Activated CD4-positive, CD25-positive, alpha-beta regulatory T cell treated with anti-CD3 and anti-CD28 coated beads, Interleukin-2, amount 50 U/mL, for 72 hours (primary cell): ENCODE data around the gene CSRP1.
"Not testable (repeated sequence)": the region's sequence is repeated elsewhere in the genome, so short reads cannot be mapped to it uniquely, and the experiment has no call there.

Experiments
- DNase-seq: peaks from one replicate; pipeline ENCODE4 v3.0.0; 2021

The CSRP1 gene

DNA sequence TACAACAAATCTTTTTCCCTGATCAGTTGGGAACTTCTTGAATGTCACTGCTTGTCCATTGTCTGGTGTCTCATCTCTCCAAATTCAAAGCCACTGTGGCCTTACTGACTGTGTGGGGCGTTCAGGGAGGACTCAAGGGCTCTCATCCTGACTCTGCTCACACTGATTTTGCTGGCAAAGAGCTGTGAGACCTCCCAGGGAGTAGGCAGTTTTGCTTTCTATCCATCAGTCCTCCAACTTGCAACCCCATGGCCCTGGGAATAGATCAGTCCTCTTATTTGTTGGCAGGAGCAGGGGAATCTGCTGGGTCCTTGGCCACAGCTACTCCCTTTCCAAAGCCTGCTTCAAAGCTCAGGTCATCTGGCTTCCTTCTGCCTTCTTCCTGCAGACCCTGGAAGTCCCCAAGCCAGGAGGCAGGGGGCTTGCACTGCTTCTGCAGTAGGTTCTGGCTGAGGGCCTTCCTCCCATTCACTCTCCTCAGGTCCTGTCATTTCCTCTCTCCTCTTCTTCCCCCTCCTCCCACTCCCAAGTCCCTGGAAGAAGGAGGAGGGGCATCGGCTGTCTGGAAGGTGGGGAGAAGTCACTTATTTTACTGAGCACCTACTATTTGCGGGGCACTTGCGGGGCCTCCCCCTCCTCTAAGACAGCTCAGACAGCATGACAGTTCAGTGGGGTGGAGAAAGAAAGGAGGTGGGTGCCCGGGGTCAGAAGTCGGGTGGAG is 31.1 kb upstream of the CSRP1 start:
- DNase-seq = no peak

GRCh38 chr1:201537467-201537866 is 30.5 kb upstream of the CSRP1 start:
- no peak for DNase-seq

GRCh38 chr1:201537028-201537427 is 30.1 kb upstream of the CSRP1 start:
- no peak for DNase-seq

GRCh38 chr1:201536558-201536957 is 29.6 kb upstream of the CSRP1 start:
- no peak for DNase-seq

DNA sequence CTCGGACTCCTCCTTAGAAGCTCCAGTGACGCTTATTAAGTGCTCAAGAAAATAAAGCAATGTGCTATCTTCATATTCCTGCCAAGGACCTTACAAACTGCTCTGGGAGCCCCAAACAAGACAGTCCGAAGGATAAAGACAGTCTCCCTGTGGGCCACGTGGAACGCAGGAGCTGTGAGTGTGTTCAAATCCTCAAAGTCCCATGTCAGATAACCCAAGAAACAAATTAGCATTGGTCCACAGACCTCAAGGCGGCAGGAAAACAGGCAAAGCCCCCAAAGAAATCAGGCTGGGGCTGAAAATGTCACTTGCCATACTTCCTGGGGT is 29.0 kb upstream of the CSRP1 start:
- DNase-seq = no peak

DNA sequence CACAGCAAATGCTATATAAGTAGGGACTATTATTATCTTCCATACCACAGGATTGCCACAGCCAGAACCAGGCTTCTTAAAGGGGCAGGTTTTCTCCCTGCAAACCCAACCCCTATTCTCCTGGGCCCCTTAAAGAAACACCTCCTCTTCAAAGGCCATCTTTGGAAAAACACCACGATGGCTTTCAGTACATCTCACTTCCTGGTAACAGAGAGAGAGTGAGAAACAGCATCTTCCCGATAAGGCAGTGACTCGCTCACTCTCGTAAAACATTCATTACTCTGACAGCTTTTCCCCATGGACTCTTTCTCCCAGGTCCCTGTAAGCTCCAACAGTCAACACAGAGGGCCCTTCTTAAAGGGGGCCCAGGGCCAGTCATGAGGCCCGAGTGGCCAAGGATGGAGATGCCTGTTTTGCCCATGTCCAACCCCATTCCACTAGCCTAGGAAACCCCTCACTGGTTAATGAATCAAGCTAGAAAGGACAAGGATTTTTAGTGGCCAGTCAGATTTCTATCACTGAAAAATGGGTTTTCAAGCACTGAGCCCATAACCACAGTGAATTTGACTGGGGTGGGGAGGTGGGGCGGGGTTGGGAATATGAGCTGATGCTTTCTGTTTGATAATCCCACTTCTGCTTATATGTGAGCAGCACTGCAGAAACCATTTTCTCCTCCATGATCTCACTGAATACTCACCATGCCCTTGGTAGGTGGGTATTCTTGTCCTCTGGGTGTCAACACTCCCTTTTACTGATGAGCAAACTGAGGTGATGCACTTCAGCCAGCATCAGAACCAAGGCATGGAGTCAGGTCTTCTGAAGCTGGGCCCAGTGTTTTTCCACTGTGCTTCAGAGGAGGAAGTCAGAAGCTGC is 28.4 kb upstream of the CSRP1 start:
- no peak for DNase-seq

DNA sequence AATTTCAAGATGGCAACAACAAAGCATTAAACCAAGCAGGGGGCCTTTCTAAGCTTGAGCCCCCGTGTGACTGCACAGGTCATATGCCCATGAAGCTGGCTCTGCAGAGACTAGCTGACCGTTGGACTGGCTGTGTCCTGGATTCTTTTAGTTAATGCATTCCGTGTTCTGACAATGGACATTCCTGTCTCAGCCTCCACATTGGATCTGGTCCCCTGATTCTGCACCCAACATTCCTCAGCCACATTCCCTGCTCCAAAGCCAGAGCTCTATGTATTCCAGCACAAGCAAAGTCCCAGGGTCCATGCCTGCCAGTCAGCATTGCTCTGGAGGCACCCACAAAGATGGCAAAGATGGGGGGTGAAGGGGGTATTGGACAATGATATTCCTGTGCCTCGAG is 26.9 kb upstream of the CSRP1 start:
- DNase-seq = no peak

- DNase-seq = no peak
Observed at GRCh38 chr1:201531551-201532425, 24.9 kb upstream of the CSRP1 start.

- no peak for DNase-seq
Observed at GRCh38 chr1:201530741-201531531, 24.0 kb upstream of the CSRP1 start.

DNA sequence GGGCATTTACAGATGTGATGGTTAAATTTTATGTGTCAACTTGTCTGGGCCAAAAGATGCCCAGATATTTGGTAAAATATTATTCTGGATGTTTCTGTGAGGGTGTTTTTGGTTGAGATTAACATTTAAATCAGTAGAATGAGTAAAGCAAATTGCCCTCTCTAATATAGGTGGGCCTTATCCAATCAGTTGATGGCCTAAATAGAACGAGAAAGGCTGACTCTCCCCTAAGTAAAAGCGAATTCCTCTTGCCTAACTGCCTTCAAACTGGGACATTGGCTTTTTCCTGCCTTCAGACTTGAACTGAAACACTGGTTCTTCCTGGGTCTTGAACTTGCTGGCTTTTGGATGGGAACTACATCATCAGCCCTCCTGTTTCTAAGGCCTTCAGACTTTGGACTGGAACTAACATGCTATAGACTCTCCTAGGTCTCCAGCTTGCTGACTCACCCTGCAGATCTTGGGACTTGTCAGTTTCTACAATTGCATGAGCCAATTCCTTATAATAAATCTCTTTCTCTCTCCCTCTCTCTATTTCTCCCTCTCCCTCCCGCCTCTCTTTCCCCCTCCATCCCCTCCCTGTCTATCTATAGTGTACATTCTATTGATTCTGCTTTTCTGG is 21.8 kb upstream of the CSRP1 start:
- DNase-seq = no peak

- DNase-seq = no peak
Observed at GRCh38 chr1:201527879-201528278, 21.0 kb upstream of the CSRP1 start.

DNA sequence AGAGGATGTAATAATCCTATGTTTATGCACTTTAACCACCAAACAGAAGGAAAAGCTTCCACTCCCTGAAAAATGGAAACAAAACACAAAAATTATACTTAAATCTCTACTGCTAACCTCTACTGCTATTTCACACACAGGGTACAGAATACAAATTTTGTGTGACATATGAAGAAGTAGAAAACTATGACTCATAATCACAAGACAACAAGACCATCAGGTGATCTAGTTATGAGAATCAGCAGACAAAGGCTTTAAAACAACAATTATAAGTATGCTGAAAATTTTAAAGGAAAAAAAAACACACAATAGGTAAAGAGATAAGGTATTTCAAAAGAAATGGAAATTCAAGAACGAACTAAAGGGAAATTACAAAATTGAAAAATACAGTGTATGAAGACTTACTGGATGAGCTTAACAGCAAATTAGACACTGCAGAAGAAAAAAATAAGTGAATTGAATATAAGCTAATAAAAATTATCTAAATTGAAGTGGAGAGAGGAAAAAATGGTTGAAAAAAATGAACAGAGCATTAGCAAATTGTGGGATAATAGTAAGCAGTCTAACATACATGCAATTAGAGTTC is 18.4 kb upstream of the CSRP1 start:
- DNase-seq = no peak

GRCh38 chr1:201520046-201520575 is 13.2 kb upstream of the CSRP1 start:
- DNase-seq = not testable (repeated sequence)

DNA sequence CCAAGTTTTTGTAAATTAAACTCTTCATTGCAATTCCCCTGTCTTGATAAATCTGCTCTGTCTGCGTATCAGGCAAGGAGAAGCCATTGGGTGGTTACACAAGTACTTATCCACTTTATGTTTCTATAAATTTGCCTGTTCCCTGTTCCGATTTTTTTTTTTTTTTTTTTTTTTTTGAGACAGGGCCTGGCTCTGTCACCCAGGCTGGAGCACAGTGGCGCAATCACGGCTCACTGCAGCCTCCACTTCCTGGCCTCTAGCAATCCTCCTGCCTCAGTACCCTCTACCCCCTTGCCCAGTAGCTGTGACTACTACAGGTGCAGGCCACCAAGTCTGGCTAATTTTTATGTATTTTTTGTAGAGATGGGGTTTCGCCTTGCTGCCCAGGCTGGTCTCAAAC is 11.1 kb upstream of the CSRP1 start:
- no peak for DNase-seq

- DNase-seq = no peak
Observed at GRCh38 chr1:201517631-201518030, 10.7 kb upstream of the CSRP1 start.

- no peak for DNase-seq
Observed at GRCh38 chr1:201516511-201517127, 9.7 kb upstream of the CSRP1 start.

- DNase-seq = no peak
Observed at GRCh38 chr1:201515895-201516294, 9.0 kb upstream of the CSRP1 start.

- no peak for DNase-seq
Observed at GRCh38 chr1:201515062-201515750, 8.3 kb upstream of the CSRP1 start.

- no peak for DNase-seq
Observed at GRCh38 chr1:201514466-201514865, 7.5 kb upstream of the CSRP1 start.

DNA sequence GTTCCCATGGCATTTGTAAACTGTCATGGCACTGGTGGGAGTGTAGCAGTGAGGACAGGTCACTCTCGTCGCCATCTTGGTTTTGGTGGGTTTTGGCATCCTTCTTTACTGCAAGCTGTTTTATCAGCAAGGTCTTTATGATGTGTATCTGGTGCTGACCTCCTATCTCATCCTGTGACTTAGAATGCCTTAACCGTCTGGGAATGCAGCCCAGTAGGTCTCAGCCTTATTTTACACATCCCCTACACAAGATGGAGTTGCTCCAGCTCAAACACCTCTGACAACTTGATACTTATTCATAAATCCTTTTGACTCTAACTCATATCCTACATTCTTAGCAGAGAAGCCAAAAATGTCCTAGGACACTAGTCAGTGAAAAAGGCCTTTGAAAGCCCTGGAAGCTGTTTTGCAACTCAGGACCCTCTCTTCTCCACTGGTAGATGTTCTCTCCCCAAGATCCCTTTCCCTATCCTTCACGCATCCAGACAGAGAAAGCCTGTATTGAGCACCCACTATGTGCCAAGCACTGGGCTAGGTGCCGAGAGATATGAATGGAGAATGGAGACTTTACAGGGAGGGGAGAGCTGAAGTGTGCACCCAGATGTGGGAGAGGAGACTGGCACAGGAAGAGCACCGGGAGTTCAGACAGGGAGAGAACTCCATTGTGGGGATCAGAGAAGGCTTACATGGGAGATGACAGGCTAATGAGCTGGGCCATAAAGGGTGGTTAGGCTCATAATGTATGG is 6.7 kb upstream of the CSRP1 start:
- DNase-seq = no peak
